Stimulated activated CD8-positive, alpha-beta memory T cell treated with anti-CD3 and anti-CD28 coated beads, Interleukin-15, amount 100 ng/mL, for 1 hour (primary cell): Measurements from ENCODE around the gene WSCD2.

ENCODE experiments used
- DNase-seq: peaks from one replicate; pipeline ENCODE4 v3.0.0-alpha.2; 2020; ENCODE audit warnings: low read depth

Gene WSCD2

DNA sequence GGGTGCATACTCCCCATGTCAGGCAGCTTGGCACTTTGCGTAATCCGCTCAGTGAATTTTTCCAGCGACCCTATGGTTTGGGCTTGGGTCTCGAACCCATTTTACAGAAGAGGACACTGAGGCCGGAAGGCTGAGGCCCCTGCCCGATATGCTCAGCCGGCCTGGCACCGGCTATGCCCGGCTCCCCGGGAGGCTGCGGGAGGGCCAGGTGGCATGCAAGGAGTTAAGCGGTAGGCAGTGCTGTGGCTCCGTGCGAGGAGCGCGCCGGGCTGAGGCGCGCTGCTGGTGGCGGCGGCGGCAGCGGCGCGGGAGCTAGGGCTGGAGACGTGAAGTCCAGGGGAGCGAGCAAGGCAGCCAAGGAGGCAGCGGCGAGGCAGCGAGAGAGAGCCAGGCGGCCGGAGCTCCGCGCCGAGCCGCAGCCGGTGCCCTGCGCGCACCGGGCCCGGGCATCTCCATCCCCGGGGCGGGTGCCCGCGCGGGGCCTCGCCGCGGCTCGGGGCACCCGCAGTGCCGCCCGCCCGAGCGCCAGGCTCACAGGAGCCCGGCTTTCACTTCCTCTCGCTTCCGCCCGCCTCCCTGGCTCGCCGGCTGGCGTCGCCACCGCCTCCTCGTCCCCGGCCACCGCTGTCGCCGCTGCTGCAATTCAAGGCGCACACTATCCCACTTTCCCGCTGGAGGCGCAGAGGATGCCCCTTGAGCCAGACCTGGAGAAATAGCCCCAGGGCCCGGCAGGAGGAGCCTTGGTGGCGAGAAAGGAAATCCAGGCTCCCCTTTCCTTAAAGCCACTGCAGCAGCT, at the start of gene WSCD2:
WSCD2 (plus strand) TSS at position 272 of the 796 bp plus-strand sequence. CDS start 66,545 bp downstream, outside the sequence.
- DNase-seq = no peak

DNA sequence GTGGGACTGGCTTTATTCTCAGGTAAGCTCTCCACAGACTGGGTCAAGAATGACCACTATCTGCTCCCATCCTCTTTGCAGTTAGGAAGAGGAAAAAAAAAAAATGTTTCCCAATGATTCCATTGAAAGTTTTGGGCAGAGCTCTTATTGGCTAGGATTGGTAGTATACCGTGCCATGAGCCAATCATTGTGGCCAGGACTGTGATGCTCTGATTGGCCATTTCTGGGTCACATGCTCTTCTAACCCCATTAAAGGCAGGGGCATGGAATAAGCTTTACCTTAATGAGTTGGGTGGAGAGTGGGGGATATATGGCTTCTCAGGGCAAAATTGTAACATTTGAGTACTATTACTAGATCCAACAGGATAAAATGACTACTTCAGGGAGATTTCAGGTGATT, 49.4 kb upstream of the WSCD2 start:
- DNase-seq = no peak

GRCh38 chr12:108080363-108080762, 48.7 kb upstream of the WSCD2 start:
- DNase-seq = no peak

DNA sequence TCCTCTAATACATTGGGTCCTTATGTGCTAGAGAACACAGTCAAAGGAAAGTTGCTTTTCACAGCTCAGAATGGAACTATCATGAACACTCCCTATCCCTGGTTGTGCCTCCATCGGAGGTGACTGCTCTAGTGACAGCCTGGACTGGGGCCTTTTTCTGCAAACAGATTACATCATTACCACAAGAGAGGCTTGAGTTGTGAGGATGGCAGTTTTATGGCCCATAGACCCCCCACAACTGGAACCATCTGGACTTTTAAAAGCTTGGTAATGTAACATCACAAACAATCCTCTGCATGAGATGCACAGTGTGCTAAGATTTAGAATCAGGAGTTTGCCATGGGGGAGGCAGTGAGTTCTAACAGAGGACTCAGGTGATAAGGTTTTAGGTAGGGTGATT, 46.6 kb upstream of the WSCD2 start:
- no peak for DNase-seq

DNA sequence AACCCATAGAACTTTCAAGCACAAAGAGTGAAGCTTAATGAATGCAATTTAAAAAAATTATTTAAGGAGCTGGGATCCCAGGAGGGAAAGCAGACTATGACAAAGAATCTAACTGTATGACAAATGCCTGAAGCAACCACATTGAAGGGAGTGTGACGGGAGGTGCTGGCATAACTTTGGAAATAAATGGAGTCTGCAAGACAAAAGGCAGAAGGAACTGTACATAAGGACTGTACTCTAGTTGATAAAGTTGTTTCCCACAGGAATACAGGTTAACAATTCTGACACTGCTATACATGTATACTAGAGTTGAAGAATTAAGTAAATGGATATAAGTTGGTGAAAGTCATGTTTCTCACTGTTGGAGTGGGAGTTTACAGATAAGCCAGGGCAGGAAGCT, 41.2 kb upstream of the WSCD2 start:
- no peak for DNase-seq

GRCh38 chr12:108090107-108090899, 38.8 kb upstream of the WSCD2 start:
- DNase-seq = no peak

GRCh38 chr12:108090932-108091678, 38.0 kb upstream of the WSCD2 start:
- no peak for DNase-seq

GRCh38 chr12:108091679-108092051, 37.4 kb upstream of the WSCD2 start:
- DNase-seq = no peak

DNA sequence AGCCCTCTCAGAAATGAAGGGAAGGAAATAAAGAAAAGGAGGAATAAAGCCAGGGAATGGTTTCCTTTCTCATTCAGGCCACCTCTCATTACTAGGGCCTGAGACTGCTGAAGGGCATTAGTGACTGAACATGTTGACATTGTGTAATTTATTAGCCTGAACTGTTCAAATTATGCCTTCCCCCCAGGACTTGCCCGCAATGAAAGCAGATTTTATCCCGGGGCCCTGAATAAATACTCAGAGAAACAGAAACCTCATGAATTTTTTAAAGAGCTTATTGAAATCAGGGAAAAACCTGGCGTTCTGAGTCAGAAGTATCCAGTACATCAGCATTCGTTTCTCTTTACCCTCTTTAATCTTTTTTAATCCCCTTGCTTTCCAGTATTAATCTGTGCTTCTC, 35.9 kb upstream of the WSCD2 start:
- DNase-seq = no peak

GRCh38 chr12:108094056-108094649, 34.9 kb upstream of the WSCD2 start:
- DNase-seq = no peak

GRCh38 chr12:108097160-108097911, 31.8 kb upstream of the WSCD2 start:
- no peak for DNase-seq

GRCh38 chr12:108098374-108098773, 30.7 kb upstream of the WSCD2 start:
- DNase-seq = no peak

GRCh38 chr12:108099073-108099472, 30.0 kb upstream of the WSCD2 start:
- DNase-seq = no peak

DNA sequence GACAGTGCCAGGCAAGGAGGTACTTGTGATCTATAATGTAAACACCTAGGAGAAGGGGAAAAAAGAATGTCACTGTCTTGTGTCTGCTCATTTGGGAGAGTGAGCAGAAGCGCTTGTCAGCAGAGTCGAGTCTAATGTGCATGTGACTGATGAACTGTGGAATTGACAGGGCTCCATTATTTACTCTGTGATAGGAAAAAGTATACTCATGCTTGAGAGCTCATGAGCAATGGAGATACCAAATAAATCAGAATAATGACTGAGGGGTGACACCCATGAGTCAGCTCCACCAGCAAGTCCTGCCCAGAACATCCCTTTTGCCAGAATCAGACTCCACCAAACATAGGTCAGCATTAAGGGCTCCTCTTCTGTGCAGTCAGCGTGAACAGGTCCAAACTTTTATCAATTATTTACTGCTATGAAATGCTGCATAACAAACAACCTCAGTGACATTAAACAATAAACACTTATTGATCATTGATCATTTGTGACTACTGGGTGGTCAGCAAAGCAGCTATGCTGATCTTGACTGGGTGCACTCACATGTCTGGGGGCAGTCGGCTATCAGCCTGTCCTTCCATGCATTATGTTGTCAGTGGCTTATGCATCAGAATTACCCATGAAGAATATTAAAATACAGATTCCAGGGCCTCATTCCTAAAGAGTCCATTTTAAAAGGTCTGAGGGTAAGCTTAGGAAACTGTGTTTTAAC, 29.2 kb upstream of the WSCD2 start:
- DNase-seq = no peak

GRCh38 chr12:108101605-108102175, 27.4 kb upstream of the WSCD2 start:
- no peak for DNase-seq

DNA sequence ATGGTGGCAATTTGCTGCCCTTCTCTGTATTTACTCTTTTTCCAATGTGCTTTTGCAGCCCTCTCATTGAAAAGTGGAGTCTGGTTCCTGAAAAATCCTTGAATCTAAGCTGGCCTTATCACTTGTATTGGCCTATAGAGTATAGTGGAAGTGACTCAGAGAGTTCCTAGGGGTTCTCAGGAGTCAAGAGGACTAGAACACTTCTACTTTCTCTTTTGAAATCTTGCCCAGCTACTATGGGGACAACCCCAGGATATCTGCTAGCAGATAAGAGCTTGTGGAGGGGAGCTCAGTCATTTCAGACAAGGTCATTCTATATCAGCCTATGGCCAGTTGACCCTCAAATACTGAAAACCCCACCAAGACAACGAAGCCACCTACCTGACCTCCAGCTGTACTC, 26.7 kb upstream of the WSCD2 start:
- no peak for DNase-seq

GRCh38 chr12:108103087-108103486, 26.0 kb upstream of the WSCD2 start:
- no peak for DNase-seq

DNA sequence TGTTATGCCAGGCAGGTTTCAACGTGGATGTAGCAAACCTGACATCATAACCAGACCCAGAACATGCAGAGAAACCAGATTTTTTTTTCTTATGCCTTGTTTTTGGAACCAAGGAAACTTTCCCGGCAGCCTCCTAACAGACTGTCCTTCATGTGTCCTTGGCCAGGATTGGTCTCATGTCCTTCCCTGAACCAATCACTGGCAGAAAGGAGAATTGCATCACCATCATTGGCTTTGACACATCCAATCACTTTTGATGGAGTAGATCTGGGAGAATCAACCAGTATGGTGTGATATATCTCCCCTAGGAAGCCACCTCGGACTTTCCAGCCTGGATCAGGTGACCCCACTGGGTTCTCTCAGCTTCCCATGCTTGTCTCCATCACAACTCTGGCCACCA, 25.6 kb upstream of the WSCD2 start:
- DNase-seq = no peak

DNA sequence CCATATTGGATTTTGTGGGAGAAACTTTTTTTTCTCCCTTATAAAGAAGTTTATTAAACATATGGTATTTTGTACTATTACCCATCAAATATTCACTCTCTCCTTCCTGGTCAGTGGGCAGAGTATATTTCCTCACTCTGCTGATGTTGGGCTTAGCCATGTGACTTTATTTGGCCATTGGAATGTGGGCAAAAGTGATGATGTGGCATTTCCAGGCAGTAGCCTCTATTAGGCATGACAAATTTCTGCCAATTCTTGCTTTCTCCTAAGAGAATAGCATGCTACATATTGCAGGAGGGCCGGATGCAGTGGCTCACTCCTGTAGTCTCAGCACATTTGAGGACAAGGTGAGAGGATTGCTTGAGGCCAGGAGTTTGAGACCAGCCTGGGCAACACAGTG, 24.4 kb upstream of the WSCD2 start:
- DNase-seq = no peak

DNA sequence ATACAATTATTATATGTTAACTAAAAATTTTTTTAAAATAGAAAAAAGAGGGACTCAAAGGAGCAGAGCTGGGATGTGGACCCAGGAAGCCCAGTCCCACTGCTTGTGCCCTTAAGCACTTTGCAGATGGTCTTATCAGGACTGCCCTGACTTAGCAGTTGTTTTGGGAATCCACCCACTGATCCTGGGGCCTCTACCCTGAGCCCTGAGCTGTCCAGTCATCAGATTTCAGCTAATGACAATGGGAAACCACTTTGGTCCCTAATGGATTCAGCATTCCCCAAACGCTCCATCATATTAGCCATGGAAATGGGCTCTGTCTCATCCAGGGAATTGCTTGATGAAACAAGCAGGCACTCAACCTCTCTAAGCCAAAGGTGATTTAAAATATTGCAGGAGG, 22.5 kb upstream of the WSCD2 start:
- DNase-seq = no peak

- no peak for DNase-seq
These were observed 21.8 kb upstream of the WSCD2 start for GRCh38 chr12:108107293-108107692.
